ENCODE results near the gene SLC30A4. TPM values are rescaled to one million over a fixed set of nuclear protein-coding genes. Genes with fewer than 3 reads are reported as not detected.
A peak's percentile ranks its signal among the peaks of the same experiment; 100 is the strongest.

Gene SLC30A4
- total RNA-seq, 4 donors from 2014 or later: 12.5 to 15.9 (median 13.6) TPM

DNA sequence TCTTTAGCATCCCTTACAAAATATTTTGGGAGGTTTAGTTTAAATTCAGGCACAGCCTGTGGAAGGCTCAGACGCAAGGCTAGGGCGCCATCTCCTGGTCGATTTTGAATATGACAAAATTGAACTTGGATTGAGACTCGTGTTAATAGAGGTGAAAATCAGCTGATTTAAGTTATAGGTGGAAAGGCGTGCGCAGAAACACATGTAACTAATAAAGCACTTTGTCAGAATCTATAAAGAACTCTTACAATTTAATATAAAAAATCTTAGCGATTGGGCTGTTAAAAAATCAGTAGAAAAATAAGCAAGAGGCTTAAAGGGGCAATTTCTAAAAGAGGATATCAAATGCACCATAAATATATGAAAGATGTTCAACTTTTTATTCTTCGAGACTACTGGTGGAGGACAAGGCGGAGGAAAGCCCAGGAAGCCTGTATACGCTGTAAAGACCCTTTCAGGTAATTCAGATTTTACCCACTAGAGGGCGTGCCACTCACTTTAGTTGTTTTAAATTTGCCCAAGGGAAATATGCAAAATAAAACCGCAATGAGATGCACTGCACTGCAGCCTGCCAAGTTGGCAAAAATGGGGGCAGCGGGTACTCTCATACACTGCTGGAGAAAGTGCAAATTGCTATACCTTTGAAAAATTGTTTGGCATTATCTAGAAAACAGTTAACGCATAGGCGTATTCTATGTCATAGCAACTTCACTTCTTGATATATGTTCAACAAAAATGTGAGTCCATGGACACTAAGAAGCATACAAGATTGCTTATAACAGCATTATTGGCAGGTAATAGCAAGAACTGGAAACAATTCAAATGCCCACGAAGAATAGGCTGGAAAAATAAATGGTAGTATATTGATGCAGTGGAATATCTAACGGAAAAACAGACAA, 64.7 kb downstream of the SLC30A4 start:
- no peaks in the 10 kb centered on the region for H3K9me3 ChIP-seq
- H3K36me3 ChIP-seq: no peaks in the 10 kb centered on the region
- H3K4me3 ChIP-seq (replicated peaks in 1 of 3): peak overlapping the region in 2 of 3 donors; percentile 15 to 32
- DNase-seq: peak; percentile 65 to 71
- intact Hi-C loops (cut with DNase I): loop anchor here (5.0 kb wide), 1 partner anchor 154 kb away; no protein-coding TSS in a partner anchor
- H3K27me3 ChIP-seq: no peaks in the 10 kb centered on the region
- TF ChIP-seq POLR2A (IDR thresholded peaks at IDR 0.05) (no peak), CTCF (IDR thresholded peaks at IDR 0.05) (peak; percentile 48 to 93 (median 72))
- 4 to 6% methylated on average over 17 of the region's 17 CpGs for WGBS, 2 donors
- H3K4me1 ChIP-seq: no peaks in the 10 kb centered on the region
- peak overlapping the region; percentile 68 to 92 (median 83) for H3K27ac ChIP-seq

DNA sequence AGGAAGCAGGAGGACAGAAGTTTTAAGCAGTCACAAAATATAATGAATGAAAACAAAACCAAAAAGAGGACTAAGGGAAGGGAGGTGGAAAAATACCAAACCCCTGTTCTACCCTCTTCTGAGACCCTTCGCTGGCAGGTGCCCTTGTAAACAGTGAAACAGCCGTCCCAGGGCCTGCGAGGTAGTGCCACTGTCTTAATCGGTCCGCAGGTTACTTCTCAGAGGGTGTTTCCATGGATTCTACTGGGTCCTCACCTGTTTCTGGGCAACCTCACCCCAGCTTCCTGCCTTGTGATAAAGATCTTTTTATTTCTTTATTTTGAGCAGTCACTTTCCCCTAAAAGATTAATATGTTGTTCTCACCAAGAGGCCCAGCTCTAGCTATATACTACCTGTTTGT, 65.3 kb downstream of the SLC30A4 start:
- DNase-seq: no peak
- Histone ChIP-seq H3K36me3 (no peaks in the 10 kb centered on the region), H3K27ac (peak overlapping the region in 1 of 3 donors; percentile 92), H3K4me3 (replicated peaks in 1 of 3) (no peak overlapping the region), H3K27me3 (no peaks in the 10 kb centered on the region), H3K4me1 (no peaks in the 10 kb centered on the region), H3K9me3 (no peaks in the 10 kb centered on the region)
- intact Hi-C loops (cut with DNase I): loop anchor here (5.0 kb wide), 1 partner anchor 155 kb away; no protein-coding TSS in a partner anchor
- no peak for TF ChIP-seq POLR2A (IDR thresholded peaks at IDR 0.05)
- no peak for TF ChIP-seq CTCF (IDR thresholded peaks at IDR 0.05)
- 22 to 30% methylated on average over 5 of the region's 5 CpGs for WGBS, 2 donors

DNA sequence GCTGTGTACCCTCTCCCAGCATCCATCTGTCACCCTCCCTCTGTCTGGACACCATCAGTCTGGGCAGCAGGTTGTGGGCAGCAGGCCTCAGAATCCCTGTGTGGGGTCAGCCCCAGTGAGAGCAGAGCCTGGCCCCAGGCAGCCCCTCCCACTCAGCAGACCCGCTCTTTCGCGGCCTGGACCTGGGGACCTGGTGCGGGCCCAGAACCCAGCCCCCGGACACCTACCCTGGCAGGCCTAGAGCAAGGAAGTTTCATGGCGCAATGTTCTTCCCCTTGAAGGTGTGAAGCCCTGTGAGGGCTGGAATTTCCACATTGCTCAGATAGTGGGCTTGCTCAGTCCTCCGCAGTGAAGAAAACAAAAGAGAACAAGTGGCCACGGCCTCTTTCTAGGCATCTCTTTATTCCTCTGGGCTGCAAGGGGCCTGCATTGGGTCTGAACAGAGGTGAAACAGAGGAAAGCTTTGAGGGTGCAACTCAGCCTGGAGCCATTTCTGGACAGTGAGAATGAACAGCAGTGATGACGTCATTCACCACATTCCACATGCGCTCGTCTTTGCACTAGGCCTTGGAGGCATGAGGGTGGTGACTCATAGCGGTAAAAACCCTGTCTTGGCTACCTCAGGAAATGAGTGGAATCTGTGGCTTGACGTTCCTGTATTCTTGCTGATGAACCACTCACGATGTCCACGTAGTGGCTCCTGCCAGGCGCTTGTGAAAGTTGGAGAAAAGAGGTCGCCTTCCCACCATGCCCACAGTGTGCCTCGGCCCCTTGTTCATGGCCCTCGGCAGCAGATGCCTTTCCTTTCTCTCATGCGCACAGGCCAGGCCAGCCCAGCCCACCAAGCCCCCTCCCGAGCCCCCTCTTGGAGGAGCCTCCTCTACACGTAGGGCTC, 66.1 kb downstream of the SLC30A4 start:
- WGBS, 2 donors: 82 to 83% methylated on average over 12 to 21 of the region's 22 CpGs
- H3K4me3 ChIP-seq (replicated peaks in 1 of 3): no peak overlapping the region
- H3K27me3 ChIP-seq: no peaks in the 10 kb centered on the region
- intact Hi-C loops (cut with DNase I): loop anchor here (5.0 kb wide), 1 partner anchor 156 kb away; no protein-coding TSS in a partner anchor
- DNase-seq: no peak
- no peak overlapping the region for H3K27ac ChIP-seq
- TF ChIP-seq POLR2A (IDR thresholded peaks at IDR 0.05) (no peak), CTCF (IDR thresholded peaks at IDR 0.05) (no peak)
- H3K9me3 ChIP-seq: no peaks in the 10 kb centered on the region
- H3K4me1 ChIP-seq: no peaks in the 10 kb centered on the region
- no peaks in the 10 kb centered on the region for H3K36me3 ChIP-seq

GRCh38 chr15:45454814-45455213, 67.7 kb downstream of the SLC30A4 start:
- Histone ChIP-seq H3K4me1 (no peaks in the 10 kb centered on the region), H3K4me3 (replicated peaks in 1 of 3) (no peak overlapping the region), H3K27me3 (no peaks in the 10 kb centered on the region), H3K36me3 (no peaks in the 10 kb centered on the region), H3K9me3 (no peaks in the 10 kb centered on the region), H3K27ac (no peak overlapping the region)
- 46 to 65% methylated on average over 8 of the region's 8 CpGs for WGBS, 2 donors
- TF ChIP-seq CTCF (IDR thresholded peaks at IDR 0.05) (no peak), POLR2A (IDR thresholded peaks at IDR 0.05) (no peak)
- intact Hi-C loops (cut with DNase I): loop anchor here (5.0 kb wide), 1 partner anchor 157 kb away; no protein-coding TSS in a partner anchor
- DNase-seq: peak; percentile 11 to 22

Data from thyroid gland (tissue), 4 donors.